ENCODE results near the gene NCAPG.

NCAPG gene, protein sequence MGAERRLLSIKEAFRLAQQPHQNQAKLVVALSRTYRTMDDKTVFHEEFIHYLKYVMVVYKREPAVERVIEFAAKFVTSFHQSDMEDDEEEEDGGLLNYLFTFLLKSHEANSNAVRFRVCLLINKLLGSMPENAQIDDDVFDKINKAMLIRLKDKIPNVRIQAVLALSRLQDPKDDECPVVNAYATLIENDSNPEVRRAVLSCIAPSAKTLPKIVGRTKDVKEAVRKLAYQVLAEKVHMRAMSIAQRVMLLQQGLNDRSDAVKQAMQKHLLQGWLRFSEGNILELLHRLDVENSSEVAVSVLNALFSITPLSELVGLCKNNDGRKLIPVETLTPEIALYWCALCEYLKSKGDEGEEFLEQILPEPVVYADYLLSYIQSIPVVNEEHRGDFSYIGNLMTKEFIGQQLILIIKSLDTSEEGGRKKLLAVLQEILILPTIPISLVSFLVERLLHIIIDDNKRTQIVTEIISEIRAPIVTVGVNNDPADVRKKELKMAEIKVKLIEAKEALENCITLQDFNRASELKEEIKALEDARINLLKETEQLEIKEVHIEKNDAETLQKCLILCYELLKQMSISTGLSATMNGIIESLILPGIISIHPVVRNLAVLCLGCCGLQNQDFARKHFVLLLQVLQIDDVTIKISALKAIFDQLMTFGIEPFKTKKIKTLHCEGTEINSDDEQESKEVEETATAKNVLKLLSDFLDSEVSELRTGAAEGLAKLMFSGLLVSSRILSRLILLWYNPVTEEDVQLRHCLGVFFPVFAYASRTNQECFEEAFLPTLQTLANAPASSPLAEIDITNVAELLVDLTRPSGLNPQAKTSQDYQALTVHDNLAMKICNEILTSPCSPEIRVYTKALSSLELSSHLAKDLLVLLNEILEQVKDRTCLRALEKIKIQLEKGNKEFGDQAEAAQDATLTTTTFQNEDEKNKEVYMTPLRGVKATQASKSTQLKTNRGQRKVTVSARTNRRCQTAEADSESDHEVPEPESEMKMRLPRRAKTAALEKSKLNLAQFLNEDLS

DNA sequence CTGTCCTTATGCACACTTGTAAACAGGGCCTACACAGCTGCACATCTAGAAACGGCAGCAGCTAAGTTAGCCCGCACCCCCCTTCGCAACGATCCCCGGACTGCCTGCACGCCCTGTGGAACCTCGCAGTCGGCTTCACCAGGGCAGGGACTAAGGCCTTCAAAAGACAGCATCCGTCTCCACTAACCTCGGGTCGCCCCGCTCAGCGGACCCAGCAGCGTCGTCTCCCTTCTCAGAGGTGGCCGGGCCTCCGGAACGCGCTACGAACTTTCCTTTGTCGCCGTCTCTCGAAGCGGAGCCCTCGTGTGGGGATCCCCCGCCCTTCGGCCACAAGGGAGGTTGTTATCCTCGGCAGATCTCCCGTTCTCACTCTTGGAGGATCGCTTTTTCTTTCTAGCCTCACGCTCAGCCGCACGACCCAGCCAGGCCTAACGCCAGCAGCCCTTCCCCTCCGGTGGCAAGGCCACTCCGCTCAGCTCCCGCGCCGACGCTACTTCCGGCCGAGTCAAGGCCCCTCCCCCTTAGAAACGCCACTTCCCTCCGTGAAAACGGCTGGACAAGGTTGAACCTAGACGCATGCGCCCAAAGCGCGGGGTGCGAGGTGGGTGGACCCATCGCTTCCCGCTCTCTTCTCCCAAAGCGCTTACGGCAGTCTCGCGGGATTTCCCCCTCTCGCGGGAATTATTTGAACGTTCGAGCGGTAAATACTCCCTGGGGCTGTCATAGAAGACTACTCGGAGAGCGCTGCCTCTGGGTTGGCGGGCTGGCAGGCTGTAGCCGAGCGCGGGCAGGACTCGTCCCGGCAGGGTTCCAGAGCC is at the start of gene NCAPG, which contains the start of gene DCAF16:
TSS of gene NCAPG (plus strand) at position 720 of the 818 bp plus-strand sequence. CDS start 99 bp downstream, outside the sequence.
TSS of gene DCAF16 (minus strand) at position 498 of the 818 bp plus-strand sequence. CDS start 6,616 bp downstream, outside the sequence.
- H3K27ac ChIP-seq: peak within 1 kb of the TSS; percentile 97

DNA sequence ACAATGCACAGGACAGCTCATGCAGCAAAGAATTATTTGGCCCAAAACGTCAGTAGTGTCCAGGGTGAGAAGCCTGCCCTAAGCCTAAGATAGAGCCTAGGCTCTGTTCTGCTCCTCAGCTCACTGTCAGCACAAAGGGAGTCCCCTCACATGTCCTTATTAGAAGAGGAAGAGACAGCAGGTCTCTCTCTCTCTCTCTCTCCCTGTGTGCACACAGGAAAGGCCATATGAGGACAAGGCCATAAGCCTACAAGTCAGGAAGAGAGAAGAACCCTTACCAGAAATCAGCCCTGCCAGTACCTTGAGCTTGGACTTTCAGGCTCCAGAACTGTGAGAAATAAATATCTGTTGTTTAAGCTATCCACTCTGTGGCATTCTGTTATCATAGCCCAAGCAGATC is 49.7 kb upstream of the NCAPG start:
- no peak overlapping the region for H3K27ac ChIP-seq
- TF ChIP-seq ZFX (IDR thresholded peaks at IDR 0.05): no peak

More for the DNA sequence above, at the start of gene NCAPG, which contains the start of gene DCAF16:
- TF ChIP-seq ZFX (IDR thresholded peaks at IDR 0.05): peak; percentile 89
- TF ChIP-seq, protein P1, sequence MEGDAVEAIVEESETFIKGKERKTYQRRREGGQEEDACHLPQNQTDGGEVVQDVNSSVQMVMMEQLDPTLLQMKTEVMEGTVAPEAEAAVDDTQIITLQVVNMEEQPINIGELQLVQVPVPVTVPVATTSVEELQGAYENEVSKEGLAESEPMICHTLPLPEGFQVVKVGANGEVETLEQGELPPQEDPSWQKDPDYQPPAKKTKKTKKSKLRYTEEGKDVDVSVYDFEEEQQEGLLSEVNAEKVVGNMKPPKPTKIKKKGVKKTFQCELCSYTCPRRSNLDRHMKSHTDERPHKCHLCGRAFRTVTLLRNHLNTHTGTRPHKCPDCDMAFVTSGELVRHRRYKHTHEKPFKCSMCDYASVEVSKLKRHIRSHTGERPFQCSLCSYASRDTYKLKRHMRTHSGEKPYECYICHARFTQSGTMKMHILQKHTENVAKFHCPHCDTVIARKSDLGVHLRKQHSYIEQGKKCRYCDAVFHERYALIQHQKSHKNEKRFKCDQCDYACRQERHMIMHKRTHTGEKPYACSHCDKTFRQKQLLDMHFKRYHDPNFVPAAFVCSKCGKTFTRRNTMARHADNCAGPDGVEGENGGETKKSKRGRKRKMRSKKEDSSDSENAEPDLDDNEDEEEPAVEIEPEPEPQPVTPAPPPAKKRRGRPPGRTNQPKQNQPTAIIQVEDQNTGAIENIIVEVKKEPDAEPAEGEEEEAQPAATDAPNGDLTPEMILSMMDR (conservative IDR thresholded peaks at IDR 0.05): no peak

DNA sequence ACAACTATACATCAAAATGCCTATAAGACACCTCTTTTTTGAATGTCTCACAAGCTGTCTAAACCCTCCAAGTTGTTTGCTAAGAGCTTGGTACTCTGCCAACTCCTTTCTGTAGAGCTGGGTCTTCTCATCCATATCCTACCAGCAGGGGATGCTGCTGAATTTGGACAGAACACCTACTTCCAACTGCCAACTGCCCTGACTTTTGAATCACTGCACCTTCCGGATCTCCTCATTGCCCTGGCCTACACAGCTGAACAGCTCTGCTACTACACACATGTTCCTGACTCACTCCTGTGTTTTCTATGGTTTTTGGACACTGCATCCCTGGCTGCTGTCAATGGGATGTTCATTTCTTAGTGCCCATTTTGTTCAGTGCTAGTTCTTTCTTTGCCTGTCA is 48.1 kb upstream of the NCAPG start:
- H3K27ac ChIP-seq: no peak overlapping the region
- no peak for TF ChIP-seq ZFX (IDR thresholded peaks at IDR 0.05)
- TF ChIP-seq, protein P1 (conservative IDR thresholded peaks at IDR 0.05): peak; percentile 34

DNA sequence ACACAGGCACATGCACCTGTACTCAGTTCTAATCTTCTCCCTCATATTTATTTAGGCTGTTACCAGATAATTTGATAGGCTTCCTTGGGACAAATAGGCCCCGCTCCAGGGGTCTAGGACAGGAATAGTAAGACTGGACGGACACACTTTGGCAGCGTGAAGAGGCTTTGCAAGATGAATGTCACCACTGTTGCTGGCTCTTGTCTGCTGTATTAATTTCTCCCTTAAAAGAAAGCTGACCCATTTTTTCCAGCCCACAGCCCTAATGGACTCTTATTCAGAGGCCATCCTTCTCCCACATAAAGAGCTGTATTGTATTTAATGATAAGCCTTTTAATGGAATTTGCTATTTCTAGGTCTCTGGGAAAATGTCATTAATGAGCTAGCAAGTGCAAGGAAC is 47.4 kb upstream of the NCAPG start:
- TF ChIP-seq, protein P1 (conservative IDR thresholded peaks at IDR 0.05): no peak
- no peak for TF ChIP-seq ZFX (IDR thresholded peaks at IDR 0.05)
- H3K27ac ChIP-seq: no peak overlapping the region

DNA sequence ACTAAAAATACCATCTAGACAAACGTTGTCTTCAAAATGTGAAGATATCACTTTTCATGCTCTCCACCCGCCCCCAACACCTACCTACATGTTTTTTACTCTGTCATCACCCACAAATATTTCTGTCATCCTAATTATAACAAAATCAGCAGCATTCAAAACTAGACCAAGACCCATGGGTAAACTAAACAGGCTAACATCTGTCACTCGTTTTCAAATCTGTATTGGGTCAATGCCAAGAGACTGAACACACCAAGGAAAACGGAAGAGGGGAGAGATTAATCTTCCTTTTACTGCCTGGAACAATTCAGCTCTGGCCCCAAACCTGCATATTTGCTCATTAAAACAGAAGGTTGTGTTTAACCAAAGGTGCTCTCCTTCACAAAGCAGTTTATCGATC is 46.8 kb upstream of the NCAPG start:
- TF ChIP-seq, protein P1 (conservative IDR thresholded peaks at IDR 0.05): no peak
- TF ChIP-seq ZFX (IDR thresholded peaks at IDR 0.05): no peak
- H3K27ac ChIP-seq: no peak overlapping the region

DNA sequence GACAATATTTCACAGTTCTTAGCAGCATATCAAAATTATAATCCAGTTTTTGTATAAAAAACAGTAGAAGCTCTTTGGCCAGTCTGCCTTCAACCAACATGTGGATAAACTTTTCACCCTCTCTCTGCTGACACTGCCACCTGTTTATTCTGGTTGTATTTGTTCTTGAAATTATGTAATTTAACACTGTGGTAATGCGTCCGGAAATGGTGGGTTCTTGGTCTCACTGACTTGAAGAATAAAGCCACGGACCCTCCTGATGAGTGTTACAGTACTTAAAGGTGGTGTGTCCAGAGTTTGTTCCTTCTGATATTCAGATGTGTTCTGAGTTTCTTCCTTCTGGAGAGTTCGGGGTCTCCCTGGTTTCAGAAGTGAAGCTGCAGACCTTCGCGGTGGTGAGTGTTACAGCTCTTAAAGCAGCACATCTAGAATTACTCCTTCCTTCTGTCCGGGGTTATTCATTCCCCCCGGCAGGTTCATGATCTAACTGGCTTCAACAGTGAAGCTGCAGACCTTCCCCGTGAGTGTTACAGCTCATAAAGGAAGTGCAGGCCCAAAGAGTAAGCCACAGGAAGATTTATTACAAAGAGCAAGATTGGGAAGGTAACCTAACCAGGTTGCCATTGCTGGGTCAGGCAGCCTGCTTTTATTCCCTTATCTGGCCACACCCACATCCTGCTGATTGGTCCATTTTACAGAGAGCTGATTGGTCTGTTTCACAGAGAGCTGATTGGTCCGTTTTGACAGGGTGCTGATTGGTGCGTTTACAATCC is 45.1 kb upstream of the NCAPG start:
- no peak overlapping the region for H3K27ac ChIP-seq

More for the DNA sequence above, 45.1 kb upstream of the NCAPG start:
- TF ChIP-seq, protein P1 (conservative IDR thresholded peaks at IDR 0.05): no peak
